HEK293 (cell line): ENCODE data around the gene IGLL1.

Source experiments
- HIC1 ChIP-seq: fragments of 450-650 bp; formaldehyde crosslinking; IDR thresholded peaks from 2 replicates; pipeline ENCODE4 v1.5.1; 2016; ENCODE audit warnings: missing biosample characterization, missing genetic modification characterization
- KLF9 ChIP-seq: fragments of 450-650 bp; formaldehyde crosslinking; IDR thresholded peaks from 2 replicates; pipeline ENCODE4 v1.5.1; 2016; ENCODE audit warnings: missing biosample characterization, missing genetic modification characterization, low read depth
- MZF1 ChIP-seq: fragments of 450-650 bp; formaldehyde crosslinking; IDR thresholded peaks from 2 replicates; pipeline ENCODE4 v1.5.1; 2017; ENCODE audit warnings: missing biosample characterization, missing genetic modification characterization, borderline replicate concordance
- PATZ1 ChIP-seq: fragments of 450-650 bp; formaldehyde crosslinking; IDR thresholded peaks from 2 replicates; pipeline ENCODE4 v1.5.1; 2016; ENCODE audit warnings: missing biosample characterization, missing genetic modification characterization
- SP3 ChIP-seq: fragments of 450-650 bp; formaldehyde crosslinking; IDR thresholded peaks from 2 replicates; pipeline ENCODE4 v1.5.1; 2016; ENCODE audit warnings: missing biosample characterization, missing genetic modification characterization
- ZBTB1 ChIP-seq: fragments of 450-650 bp; formaldehyde crosslinking; IDR thresholded peaks from 2 replicates; pipeline ENCODE4 v1.5.1; 2016; ENCODE audit warnings: missing biosample characterization, missing genetic modification characterization
- ZNF114 ChIP-seq: fragments of 450-650 bp; formaldehyde crosslinking; IDR thresholded peaks from 2 replicates; pipeline ENCODE4 v1.5.0; 2017; ENCODE audit warnings: missing biosample characterization, missing genetic modification characterization
- ZNF121 ChIP-seq: fragments of 450-650 bp; formaldehyde crosslinking; IDR thresholded peaks from 2 replicates; pipeline ENCODE4 v1.5.1; 2016; ENCODE audit warnings: missing biosample characterization, missing genetic modification characterization
- ZNF157 ChIP-seq: fragments of 450-650 bp; formaldehyde crosslinking; IDR thresholded peaks from 2 replicates; pipeline ENCODE4 v1.5.1; 2016; ENCODE audit warnings: missing biosample characterization, missing genetic modification characterization
- ZNF248 ChIP-seq: fragments of 450-650 bp; formaldehyde crosslinking; IDR thresholded peaks from 2 replicates; pipeline ENCODE4 v1.5.1; 2017; ENCODE audit warnings: missing biosample characterization, missing genetic modification characterization
- ZNF292 ChIP-seq: fragments of 450-650 bp; formaldehyde crosslinking; IDR thresholded peaks from 2 replicates; pipeline ENCODE4 v1.5.1; 2016; ENCODE audit warnings: low read depth, missing biosample characterization, missing genetic modification characterization, borderline replicate concordance
- ZNF335 ChIP-seq: fragments of 450-650 bp; formaldehyde crosslinking; conservative IDR thresholded peaks from 2 replicates; pipeline ENCODE4 v1.5.1; 2016; ENCODE audit warnings: missing biosample characterization, missing genetic modification characterization
- ZNF341 ChIP-seq: fragments of 450-650 bp; formaldehyde crosslinking; IDR thresholded peaks from 2 replicates; pipeline ENCODE4; 2016; ENCODE audit warnings: low read depth, missing biosample characterization, missing genetic modification characterization
- ZNF354C ChIP-seq: fragments of 450-650 bp; formaldehyde crosslinking; IDR thresholded peaks from 2 replicates; pipeline ENCODE4 v1.5.1; 2016; ENCODE audit warnings: missing biosample characterization, missing genetic modification characterization, low read depth, borderline replicate concordance
- ZNF366 ChIP-seq: fragments of 450-650 bp; formaldehyde crosslinking; conservative IDR thresholded peaks from 2 replicates; pipeline ENCODE4 v1.5.1; 2016; ENCODE audit warnings: missing biosample characterization, missing genetic modification characterization
- ZNF449 ChIP-seq: fragments of 450-650 bp; formaldehyde crosslinking; IDR thresholded peaks from 2 replicates; pipeline ENCODE4 v1.5.1; 2017; ENCODE audit warnings: missing biosample characterization, mild to moderate bottlenecking, missing genetic modification characterization, moderate library complexity
- ZNF561 ChIP-seq: fragments of 450-650 bp; IDR thresholded peaks from 2 replicates; pipeline ENCODE4 v1.5.1; 2018; ENCODE audit warnings: missing biosample characterization, missing genetic modification characterization, borderline replicate concordance
- ZNF626 ChIP-seq: fragments of 450-650 bp; sonication (Bioruptor Pico); formaldehyde crosslinking; IDR thresholded peaks from 2 replicates; pipeline ENCODE4 v1.5.1; 2018; ENCODE audit warnings: missing biosample characterization, missing genetic modification characterization, inconsistent platforms
- ZNF645 ChIP-seq: fragments of 450-650 bp; formaldehyde crosslinking; IDR thresholded peaks from 2 replicates; pipeline ENCODE4; 2016; ENCODE audit warnings: missing biosample characterization, missing genetic modification characterization
- ZNF660 ChIP-seq: fragments of 450-650 bp; IDR thresholded peaks from 2 replicates; pipeline ENCODE4 v1.5.1; 2018; ENCODE audit warnings: missing biosample characterization, mild to moderate bottlenecking, missing genetic modification characterization
- ZNF670 ChIP-seq: fragments of 450-650 bp; formaldehyde crosslinking; IDR thresholded peaks from 2 replicates; pipeline ENCODE4 v1.5.1; 2016; ENCODE audit warnings: missing biosample characterization, missing genetic modification characterization, low read depth
- ZNF701 ChIP-seq: fragments of 450-650 bp; formaldehyde crosslinking; IDR thresholded peaks from 2 replicates; pipeline ENCODE4 v1.5.1; 2016; ENCODE audit warnings: missing biosample characterization, missing genetic modification characterization
- ZSCAN16 ChIP-seq: fragments of 450-650 bp; formaldehyde crosslinking; IDR thresholded peaks from 2 replicates; pipeline ENCODE4 v1.5.1; 2016; ENCODE audit warnings: missing biosample characterization, missing genetic modification characterization
- TF ChIP-seq, protein P1 (sequence below): fragments of 450-650 bp; formaldehyde crosslinking; optimal IDR thresholded peaks from 2 replicates; pipeline ENCODE3; 2016; ENCODE audit warnings: missing biosample characterization, mild to moderate bottlenecking, missing genetic modification characterization
- TF ChIP-seq, protein P2 (sequence below): fragments of 450-650 bp; formaldehyde crosslinking; IDR thresholded peaks from 2 replicates; pipeline ENCODE4 v1.5.1; 2017; ENCODE audit warnings: missing biosample characterization, missing genetic modification characterization
- TF ChIP-seq, protein P3 (sequence below): fragments of 450-650 bp; formaldehyde crosslinking; IDR thresholded peaks from 2 replicates; pipeline ENCODE4 v1.5.1; 2017; ENCODE audit warnings: missing biosample characterization, missing genetic modification characterization
- TF ChIP-seq, protein P4 (sequence below): fragments of 450-650 bp; formaldehyde crosslinking; IDR thresholded peaks from 2 replicates; pipeline ENCODE4 v1.5.1; 2017; ENCODE audit warnings: missing biosample characterization, missing genetic modification characterization

IGLL1 gene

DNA sequence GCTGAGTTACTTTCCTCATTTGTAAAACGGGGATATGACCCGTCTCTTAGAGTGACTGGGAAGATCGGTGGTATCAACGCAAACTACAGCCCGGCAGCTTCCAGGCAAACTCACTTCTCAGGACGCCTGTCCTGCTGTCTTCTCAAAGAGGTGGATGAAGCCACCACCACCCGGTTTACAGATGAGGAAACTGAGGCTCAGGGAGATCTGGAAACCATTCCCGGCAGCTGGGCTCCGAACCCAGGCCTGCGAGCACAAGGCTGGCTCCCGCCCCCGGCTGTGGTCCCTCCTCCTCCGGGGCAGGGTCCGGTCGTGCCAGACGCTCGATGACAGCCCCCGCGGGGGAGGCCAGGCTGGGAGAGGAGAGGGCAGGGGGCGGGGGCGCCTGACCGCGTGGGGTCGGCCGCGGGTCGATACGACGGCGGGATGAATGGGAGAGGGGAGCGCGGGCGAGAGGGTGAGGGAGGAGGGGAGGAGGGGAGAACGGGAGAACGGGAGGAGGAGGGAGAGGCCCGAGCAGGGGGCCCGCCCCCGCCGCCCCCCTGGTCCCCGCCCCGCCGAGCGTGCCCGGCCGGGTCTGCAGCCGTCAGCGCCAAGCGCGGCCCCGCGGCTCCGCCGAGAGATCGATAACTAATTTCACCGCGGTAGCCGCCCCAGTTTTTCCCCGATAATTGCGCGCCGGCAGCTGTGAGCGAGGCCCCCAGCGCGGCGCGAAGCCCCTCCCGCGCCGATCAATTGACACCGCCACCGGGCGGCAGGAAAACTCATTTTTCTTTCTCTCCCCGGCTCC is 14.0 kb downstream of the IGLL1 start (continued):
- TF ChIP-seq ZNF449 (tag by site-specific recombination) (no peak), ZNF366 (tag by site-specific recombination) (0 out of 2 replicates have a peak, but pooled peaks have one; percentile 14), ZBTB1 (tag by site-specific recombination) (no peak), ZNF114 (no peak), ZNF626 (no peak), ZNF157 (tag by site-specific recombination) (no peak), PATZ1 (tag by site-specific recombination) (peak; percentile 62), ZNF121 (tag by site-specific recombination) (no peak), ZSCAN16 (tag by site-specific recombination) (no peak), ZNF670 (no peak), ZNF561 (tag by site-specific recombination) (no peak), ZNF645 (no peak), ZNF335 (peak; percentile 72), ZNF701 (tag by site-specific recombination) (no peak), HIC1 (no peak), KLF9 (peak; percentile 59), ZNF341 (tag by site-specific recombination) (no peak), ZNF660 (tag by site-specific recombination) (no peak), SP3 (peak; percentile 67), ZNF292 (no peak), MZF1 (no peak), ZNF248 (tag by site-specific recombination) (no peak), ZNF354C (tag by site-specific recombination) (no peak)
- TF ChIP-seq, protein P1, sequence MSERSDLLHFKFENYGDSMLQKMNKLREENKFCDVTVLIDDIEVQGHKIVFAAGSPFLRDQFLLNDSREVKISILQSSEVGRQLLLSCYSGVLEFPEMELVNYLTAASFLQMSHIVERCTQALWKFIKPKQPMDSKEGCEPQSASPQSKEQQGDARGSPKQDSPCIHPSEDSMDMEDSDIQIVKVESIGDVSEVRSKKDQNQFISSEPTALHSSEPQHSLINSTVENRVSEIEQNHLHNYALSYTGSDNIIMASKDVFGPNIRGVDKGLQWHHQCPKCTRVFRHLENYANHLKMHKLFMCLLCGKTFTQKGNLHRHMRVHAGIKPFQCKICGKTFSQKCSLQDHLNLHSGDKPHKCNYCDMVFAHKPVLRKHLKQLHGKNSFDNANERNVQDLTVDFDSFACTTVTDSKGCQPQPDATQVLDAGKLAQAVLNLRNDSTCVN, result peak; percentile 53
- TF ChIP-seq, protein P2, sequence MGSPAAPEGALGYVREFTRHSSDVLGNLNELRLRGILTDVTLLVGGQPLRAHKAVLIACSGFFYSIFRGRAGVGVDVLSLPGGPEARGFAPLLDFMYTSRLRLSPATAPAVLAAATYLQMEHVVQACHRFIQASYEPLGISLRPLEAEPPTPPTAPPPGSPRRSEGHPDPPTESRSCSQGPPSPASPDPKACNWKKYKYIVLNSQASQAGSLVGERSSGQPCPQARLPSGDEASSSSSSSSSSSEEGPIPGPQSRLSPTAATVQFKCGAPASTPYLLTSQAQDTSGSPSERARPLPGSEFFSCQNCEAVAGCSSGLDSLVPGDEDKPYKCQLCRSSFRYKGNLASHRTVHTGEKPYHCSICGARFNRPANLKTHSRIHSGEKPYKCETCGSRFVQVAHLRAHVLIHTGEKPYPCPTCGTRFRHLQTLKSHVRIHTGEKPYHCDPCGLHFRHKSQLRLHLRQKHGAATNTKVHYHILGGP (tag by site-specific recombination), result no peak
- TF ChIP-seq, protein P3, sequence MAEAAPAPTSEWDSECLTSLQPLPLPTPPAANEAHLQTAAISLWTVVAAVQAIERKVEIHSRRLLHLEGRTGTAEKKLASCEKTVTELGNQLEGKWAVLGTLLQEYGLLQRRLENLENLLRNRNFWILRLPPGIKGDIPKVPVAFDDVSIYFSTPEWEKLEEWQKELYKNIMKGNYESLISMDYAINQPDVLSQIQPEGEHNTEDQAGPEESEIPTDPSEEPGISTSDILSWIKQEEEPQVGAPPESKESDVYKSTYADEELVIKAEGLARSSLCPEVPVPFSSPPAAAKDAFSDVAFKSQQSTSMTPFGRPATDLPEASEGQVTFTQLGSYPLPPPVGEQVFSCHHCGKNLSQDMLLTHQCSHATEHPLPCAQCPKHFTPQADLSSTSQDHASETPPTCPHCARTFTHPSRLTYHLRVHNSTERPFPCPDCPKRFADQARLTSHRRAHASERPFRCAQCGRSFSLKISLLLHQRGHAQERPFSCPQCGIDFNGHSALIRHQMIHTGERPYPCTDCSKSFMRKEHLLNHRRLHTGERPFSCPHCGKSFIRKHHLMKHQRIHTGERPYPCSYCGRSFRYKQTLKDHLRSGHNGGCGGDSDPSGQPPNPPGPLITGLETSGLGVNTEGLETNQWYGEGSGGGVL (tag by site-specific recombination), result peak; percentile 98
- TF ChIP-seq, protein P4, sequence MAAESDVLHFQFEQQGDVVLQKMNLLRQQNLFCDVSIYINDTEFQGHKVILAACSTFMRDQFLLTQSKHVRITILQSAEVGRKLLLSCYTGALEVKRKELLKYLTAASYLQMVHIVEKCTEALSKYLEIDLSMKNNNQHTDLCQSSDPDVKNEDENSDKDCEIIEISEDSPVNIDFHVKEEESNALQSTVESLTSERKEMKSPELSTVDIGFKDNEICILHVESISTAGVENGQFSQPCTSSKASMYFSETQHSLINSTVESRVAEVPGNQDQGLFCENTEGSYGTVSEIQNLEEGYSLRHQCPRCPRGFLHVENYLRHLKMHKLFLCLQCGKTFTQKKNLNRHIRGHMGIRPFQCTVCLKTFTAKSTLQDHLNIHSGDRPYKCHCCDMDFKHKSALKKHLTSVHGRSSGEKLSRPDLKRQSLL, result no peak
